SK-N-SH (cell line): ENCODE measurements around the gene SYNE2. TPM values are rescaled to one million over a fixed set of nuclear protein-coding genes. Genes with fewer than 3 reads are reported as not detected.

Source experiments
- CTCF ChIA-PET: fragments of 300-600, 350-600 bp; formaldehyde crosslinking; extraction: SDS; loops from one replicate; lab custom pipeline; 2021; lab: Yijun Ruan, JAX
- POLR2A ChIA-PET: fragments of 350-600 bp; sonication (Branson Sonifier 250); formaldehyde crosslinking; extraction: SDS; loops from one replicate; lab custom pipeline; 2020; ENCODE audit warnings: antibody characterized with exemption, inconsistent platforms; lab: Yijun Ruan, JAX
- DNase-seq: peaks from one replicate; pipeline ENCODE4 v3.0.0; 2012
- H2AFZ ChIP-seq: fragments of 200-600 bp; sonication (generic); 2 replicates; pipeline ENCODE4 v1.8.1; 2016; ENCODE audit warnings: antibody characterized with exemption, mild to moderate bottlenecking, low read depth
- H3F3A ChIP-seq: fragments of 200-600 bp; sonication (generic); replicated peaks from 2 replicates; pipeline ENCODE3; 2016; ENCODE audit warnings: antibody characterized with exemption, mild to moderate bottlenecking; ENCODE audit not compliant: insufficient read depth
- H3K27ac ChIP-seq, 2 experiments: fragments of 200-500 bp in 1 of 2; fragments of 200-600 bp in 1 of 2; sonication (Bioruptor generic) in 1 of 2; sonication (generic), shearing (Covaris generic) in 1 of 2; 2 replicates each; pipeline versions ENCODE4 v1.5.1 to v1.6.1; 2014 to 2016; ENCODE audit warnings: low read depth in 2 of 2, inconsistent platforms in 1 of 2, low read length in 1 of 2, mild to moderate bottlenecking in 1 of 2, mixed read lengths in 1 of 2
- H3K27me3 ChIP-seq: fragments of 200-600 bp; sonication (generic), shearing (Covaris generic); 2 replicates; pipeline ENCODE4 v1.6.1; 2016; ENCODE audit warnings: mixed run types; ENCODE audit not compliant: insufficient read depth
- H3K36me3 ChIP-seq, 2 experiments: fragments of 200-500 bp in 1 of 2; fragments of 200-600 bp in 1 of 2; sonication (Bioruptor generic) in 1 of 2; sonication (generic) in 1 of 2; replicated peaks in 1 of 2; 2 replicates each; pipeline versions ENCODE3 to v1.5.1; 2014 to 2016; ENCODE audit warnings: low read length in 1 of 2, mild to moderate bottlenecking in 1 of 2; ENCODE audit not compliant: insufficient read depth in 2 of 2, control insufficient read depth in 1 of 2
- H3K4me1 ChIP-seq, 2 experiments: fragments of 200-500 bp in 1 of 2; fragments of 200-600 bp in 1 of 2; sonication (Bioruptor generic) in 1 of 2; sonication (generic), shearing (Covaris generic) in 1 of 2; 2 replicates each; pipeline versions ENCODE4 v1.5.1 to v1.6.1; 2014 to 2016; ENCODE audit warnings: low read depth in 1 of 2, low read length in 1 of 2, mixed run types in 1 of 2; ENCODE audit not compliant: insufficient read depth in 2 of 2, control insufficient read depth in 1 of 2
- H3K4me2 ChIP-seq: fragments of 200-600 bp; sonication (generic), shearing (Covaris generic); 2 replicates; pipeline ENCODE4 v1.6.1; 2017; ENCODE audit warnings: mixed run types
- H3K4me3 ChIP-seq, 2 experiments: fragments of 200-500 bp in 1 of 2; fragments of 200-600 bp in 1 of 2; sonication (Bioruptor generic) in 1 of 2; sonication (generic), shearing (Covaris generic) in 1 of 2; 2 replicates each; pipeline versions ENCODE4 v1.5.1 to v1.8.1; 2014 to 2016; ENCODE audit warnings: low read depth in 2 of 2, inconsistent platforms in 1 of 2, low read length in 1 of 2, mild to moderate bottlenecking in 1 of 2, mixed read lengths in 1 of 2, moderate library complexity in 1 of 2
- H3K79me2 ChIP-seq: fragments of 200-600 bp; sonication (generic); 2 replicates; pipeline ENCODE4 v1.8.1; 2017; ENCODE audit warnings: mild to moderate bottlenecking; ENCODE audit not compliant: insufficient read depth
- H3K9ac ChIP-seq: fragments of 200-600 bp; sonication (generic); 2 replicates; pipeline ENCODE4 v1.6.1; 2017; ENCODE audit warnings: mixed run types
- H3K9me2 ChIP-seq: fragments of 200-600 bp; sonication (generic); 2 replicates; pipeline ENCODE4 v1.6.1; 2017; ENCODE audit warnings: mixed run types
- H3K9me3 ChIP-seq: fragments of 200-600 bp; sonication (generic); 2 replicates; pipeline ENCODE4 v1.6.1; 2017; ENCODE audit warnings: mixed run types, mild to moderate bottlenecking, moderate library complexity
- H4K20me1 ChIP-seq: fragments of 200-600 bp; sonication (generic); 2 replicates; pipeline ENCODE4 v1.6.1; 2017; ENCODE audit warnings: mild to moderate bottlenecking, mixed run types; ENCODE audit not compliant: insufficient read depth
- CHD2 ChIP-seq: fragments of 150-350 bp; IDR thresholded peaks from 2 replicates; pipeline ENCODE4 v1.6.1; 2018; ENCODE audit warnings: low read length; ENCODE audit not compliant: partially characterized antibody
- EP300 ChIP-seq, 2 experiments: IDR thresholded peaks; 2 replicates each; pipeline versions ENCODE4 v1.4.0 to v1.6.1; 2012; ENCODE audit warnings: borderline replicate concordance in 1 of 2, low read depth in 1 of 2, low read length in 1 of 2
- EZH2phosphoT487 ChIP-seq: fragments of 200-600 bp; sonication (generic); IDR thresholded peaks from 2 replicates; pipeline ENCODE4 v1.6.1; 2017; ENCODE audit warnings: low read depth, mixed run types, mild to moderate bottlenecking, antibody characterized with exemption, moderate library complexity, borderline replicate concordance
- FOSL2 ChIP-seq: IDR thresholded peaks from 2 replicates; pipeline ENCODE4 v1.4.0; 2012; ENCODE audit warnings: low read depth, mild to moderate bottlenecking, moderate library complexity, borderline replicate concordance
- FOXJ3 ChIP-seq: sonication (generic); formaldehyde crosslinking; IDR thresholded peaks from 2 replicates; pipeline ENCODE4 v1.5.1; 2020; ENCODE audit warnings: mild to moderate bottlenecking, missing genetic modification reagents
- GATA2 ChIP-seq: sonication (generic); formaldehyde crosslinking; IDR thresholded peaks from 2 replicates; pipeline ENCODE4 v1.5.0; 2020; ENCODE audit warnings: mild to moderate bottlenecking, missing genetic modification reagents
- JUND ChIP-seq: IDR thresholded peaks from 2 replicates; pipeline ENCODE4 v1.4.0; 2012
- MEF2A ChIP-seq: IDR thresholded peaks from 2 replicates; pipeline ENCODE4 v1.4.0; 2012; ENCODE audit warnings: low read depth, borderline replicate concordance
- NRF1 ChIP-seq: IDR thresholded peaks from 2 replicates; pipeline ENCODE4 v1.6.1; 2012; ENCODE audit warnings: low read depth, mild to moderate bottlenecking, low read length
- RAD21 ChIP-seq: IDR thresholded peaks from 2 replicates; pipeline ENCODE4 v1.6.1; 2012; ENCODE audit warnings: mild to moderate bottlenecking, low read length
- RCOR1 ChIP-seq: fragments of 150-350 bp; IDR thresholded peaks from 2 replicates; pipeline ENCODE4 v1.6.1; 2017; ENCODE audit warnings: antibody characterized with exemption, low read length
- RFX5 ChIP-seq: IDR thresholded peaks from 2 replicates; pipeline ENCODE4 v1.6.1; 2012; ENCODE audit warnings: mild to moderate bottlenecking, improper control_type of control experiment, low read length
- SIN3A ChIP-seq: IDR thresholded peaks from 2 replicates; pipeline ENCODE4 v1.6.1; 2012; ENCODE audit warnings: low read depth, mild to moderate bottlenecking, low read length, moderate library complexity, borderline replicate concordance
- SMC3 ChIP-seq: IDR thresholded peaks from 2 replicates; pipeline ENCODE4 v1.6.1; 2012; ENCODE audit warnings: low read depth, low read length, improper control_type of control experiment
- TEAD4 ChIP-seq: IDR thresholded peaks from 2 replicates; pipeline ENCODE4 v1.4.0; 2012; ENCODE audit warnings: mild to moderate bottlenecking, borderline replicate concordance; ENCODE audit not compliant: insufficient read depth
- WGBS: methylation state at CpG from one replicate; pipeline ENCODE4 v1.1.6; 2017; ENCODE audit warnings: low lambda C conversion rate; 5-methylcytosine and 5-hydroxymethylcytosine counted together
- polyA plus RNA-seq, 3 experiments: library from polyadenylated mRNA; depleted of rRNA; stranded (reverse); fragments of >200 nt; gene quantifications; 2 replicates each; pipeline ENCODE4 v1.2.3, GENCODE V29; 2012
- TF ChIP-seq, protein P1 (sequence below): fragments of 150-350 bp; IDR thresholded peaks from 2 replicates; pipeline ENCODE4 v1.6.1; 2017; ENCODE audit warnings: antibody characterized with exemption, low read length, low read depth, borderline replicate concordance
- TF ChIP-seq, protein P2 (sequence below): IDR thresholded peaks from 2 replicates; pipeline ENCODE4 v1.4.0; 2012; ENCODE audit warnings: low read depth, borderline replicate concordance
- TF ChIP-seq, protein P3 (sequence below): fragments of 150-350 bp; IDR thresholded peaks from 2 replicates; pipeline ENCODE4 v1.6.1; 2016; ENCODE audit warnings: mild to moderate bottlenecking, low read depth, low read length
- TF ChIP-seq, protein P4 (sequence below): IDR thresholded peaks from 2 replicates; pipeline ENCODE4 v1.4.0; 2012; ENCODE audit warnings: low read depth
- TF ChIP-seq, protein P5 (sequence below): IDR thresholded peaks from 2 replicates; pipeline ENCODE4; 2012

The SYNE2 gene
- polyA plus RNA-seq, 1 of the 3 experiments (the other 2 are of a cell fraction), result 7.1 TPM

DNA sequence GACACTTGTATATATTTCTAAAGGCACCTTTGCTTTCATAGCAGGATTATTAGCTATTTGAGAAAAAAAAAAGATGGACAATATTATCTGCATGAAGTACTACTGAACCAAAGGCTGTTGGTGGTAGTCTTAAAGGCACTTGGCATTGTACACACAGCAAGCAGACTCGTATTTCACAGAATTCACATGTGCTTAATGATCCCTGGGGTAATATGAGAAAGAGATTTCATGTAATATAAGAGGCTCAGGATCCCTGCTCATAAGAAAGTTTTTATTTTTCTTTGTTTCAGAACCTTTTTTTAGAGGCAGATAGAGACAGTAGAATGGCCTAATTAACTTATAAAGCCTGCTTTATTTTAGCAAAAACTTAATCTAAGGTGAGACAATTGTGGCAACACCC, 59.5 kb downstream of the SYNE2 start:
- H4K20me1 ChIP-seq, result no peaks in the 10 kb centered on the region
- no peaks in the 10 kb centered on the region for H3K79me2 ChIP-seq
- no peak overlapping the region for H3K4me3 ChIP-seq
- H3K27ac ChIP-seq, result no peak overlapping the region
- no peaks in the 10 kb centered on the region for H3K9me3 ChIP-seq
- H2AFZ ChIP-seq, result no peak overlapping the region
- TF ChIP-seq, protein P1, sequence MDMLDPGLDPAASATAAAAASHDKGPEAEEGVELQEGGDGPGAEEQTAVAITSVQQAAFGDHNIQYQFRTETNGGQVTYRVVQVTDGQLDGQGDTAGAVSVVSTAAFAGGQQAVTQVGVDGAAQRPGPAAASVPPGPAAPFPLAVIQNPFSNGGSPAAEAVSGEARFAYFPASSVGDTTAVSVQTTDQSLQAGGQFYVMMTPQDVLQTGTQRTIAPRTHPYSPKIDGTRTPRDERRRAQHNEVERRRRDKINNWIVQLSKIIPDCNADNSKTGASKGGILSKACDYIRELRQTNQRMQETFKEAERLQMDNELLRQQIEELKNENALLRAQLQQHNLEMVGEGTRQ, result no peak
- TF ChIP-seq CHD2 (no peak), RAD21 (no peak), RCOR1 (no peak), SMC3 (no peak), FOXJ3 (no peak), RFX5 (no peak), GATA2 (CRISPR knock-in tag) (no peak), NRF1 (no peak), EP300 (IDR thresholded peaks at IDR 0.05; ENCODE audit: borderline replicate concordance in 1 of 2, low read depth in 1 of 2, low read length in 1 of 2) (no peak)
- TF ChIP-seq, protein P2, sequence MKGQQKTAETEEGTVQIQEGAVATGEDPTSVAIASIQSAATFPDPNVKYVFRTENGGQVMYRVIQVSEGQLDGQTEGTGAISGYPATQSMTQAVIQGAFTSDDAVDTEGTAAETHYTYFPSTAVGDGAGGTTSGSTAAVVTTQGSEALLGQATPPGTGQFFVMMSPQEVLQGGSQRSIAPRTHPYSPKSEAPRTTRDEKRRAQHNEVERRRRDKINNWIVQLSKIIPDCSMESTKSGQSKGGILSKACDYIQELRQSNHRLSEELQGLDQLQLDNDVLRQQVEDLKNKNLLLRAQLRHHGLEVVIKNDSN, result no peak
- TF ChIP-seq, protein P3, sequence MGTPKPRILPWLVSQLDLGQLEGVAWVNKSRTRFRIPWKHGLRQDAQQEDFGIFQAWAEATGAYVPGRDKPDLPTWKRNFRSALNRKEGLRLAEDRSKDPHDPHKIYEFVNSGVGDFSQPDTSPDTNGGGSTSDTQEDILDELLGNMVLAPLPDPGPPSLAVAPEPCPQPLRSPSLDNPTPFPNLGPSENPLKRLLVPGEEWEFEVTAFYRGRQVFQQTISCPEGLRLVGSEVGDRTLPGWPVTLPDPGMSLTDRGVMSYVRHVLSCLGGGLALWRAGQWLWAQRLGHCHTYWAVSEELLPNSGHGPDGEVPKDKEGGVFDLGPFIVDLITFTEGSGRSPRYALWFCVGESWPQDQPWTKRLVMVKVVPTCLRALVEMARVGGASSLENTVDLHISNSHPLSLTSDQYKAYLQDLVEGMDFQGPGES, result no peak
- TF ChIP-seq, protein P4, sequence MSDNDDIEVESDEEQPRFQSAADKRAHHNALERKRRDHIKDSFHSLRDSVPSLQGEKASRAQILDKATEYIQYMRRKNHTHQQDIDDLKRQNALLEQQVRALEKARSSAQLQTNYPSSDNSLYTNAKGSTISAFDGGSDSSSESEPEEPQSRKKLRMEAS, result no peak
- peaks cover 11 to 20% of the 10 kb centered on the region in 2 experiments for H3K4me1 ChIP-seq
- 94% methylated on average over 1 of the region's 1 CpG for WGBS
- H3K9me2 ChIP-seq, result no peaks in the 10 kb centered on the region
- DNase-seq, result no peak
- H3F3A ChIP-seq, result no peaks in the 10 kb centered on the region
- H3K9ac ChIP-seq, result no peak overlapping the region
- H3K4me2 ChIP-seq, result no peak overlapping the region
- ChIA-PET CTCF (interaction anchor here (1.5 kb wide), 1 partner anchor 17 kb away, joined by 4 read pairs; no protein-coding TSS in a partner anchor), POLR2A (no interaction called here)
- H3K27me3 ChIP-seq, result no peaks in the 10 kb centered on the region
- H3K36me3 ChIP-seq, result no peaks in the 10 kb centered on the region

DNA sequence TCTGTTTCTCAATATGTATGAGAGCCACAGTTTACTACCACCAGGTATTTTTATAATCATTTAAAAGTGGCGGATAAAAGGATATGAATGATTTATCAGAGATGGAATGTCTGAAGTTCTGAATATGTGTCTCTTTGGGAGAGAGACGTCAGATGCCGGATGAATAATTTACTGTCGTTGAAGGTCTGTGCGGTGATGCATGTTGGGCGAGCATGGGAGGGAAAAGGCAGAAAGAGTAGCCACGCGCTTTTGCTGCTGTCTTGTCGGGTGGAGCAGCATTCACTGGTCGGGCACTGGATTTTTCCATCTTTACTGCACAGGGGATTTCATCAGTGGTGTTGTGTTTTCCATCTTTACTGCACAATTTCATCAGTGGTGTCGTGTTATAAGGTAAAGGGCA, 65.6 kb downstream of the SYNE2 start:
- H4K20me1 ChIP-seq, result no peaks in the 10 kb centered on the region
- no peaks in the 10 kb centered on the region for H3F3A ChIP-seq
- 95% methylated on average over 11 of the region's 11 CpGs for WGBS
- ChIA-PET POLR2A (no interaction called here), CTCF (no interaction called here)
- no peaks in the 10 kb centered on the region for H3K9me3 ChIP-seq
- TF ChIP-seq EZH2phosphoT487 (no peak), SIN3A (no peak), NRF1 (no peak), MEF2A (no peak), SMC3 (no peak), JUND (no peak), RFX5 (no peak), TEAD4 (no peak), FOSL2 (no peak), EP300 (IDR thresholded peaks at IDR 0.05; ENCODE audit: borderline replicate concordance in 1 of 2, low read depth in 1 of 2, low read length in 1 of 2) (no peak)
- TF ChIP-seq, protein P5, sequence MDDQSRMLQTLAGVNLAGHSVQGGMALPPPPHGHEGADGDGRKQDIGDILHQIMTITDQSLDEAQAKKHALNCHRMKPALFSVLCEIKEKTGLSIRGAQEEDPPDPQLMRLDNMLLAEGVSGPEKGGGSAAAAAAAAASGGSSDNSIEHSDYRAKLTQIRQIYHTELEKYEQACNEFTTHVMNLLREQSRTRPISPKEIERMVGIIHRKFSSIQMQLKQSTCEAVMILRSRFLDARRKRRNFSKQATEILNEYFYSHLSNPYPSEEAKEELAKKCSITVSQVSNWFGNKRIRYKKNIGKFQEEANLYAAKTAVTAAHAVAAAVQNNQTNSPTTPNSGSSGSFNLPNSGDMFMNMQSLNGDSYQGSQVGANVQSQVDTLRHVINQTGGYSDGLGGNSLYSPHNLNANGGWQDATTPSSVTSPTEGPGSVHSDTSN, result no peak
- H3K27me3 ChIP-seq, result no peaks in the 10 kb centered on the region
- DNase-seq, result no peak
- no peaks in the 10 kb centered on the region for H3K79me2 ChIP-seq
- H3K4me2 ChIP-seq, result no peak overlapping the region
- H3K27ac ChIP-seq, result no peak overlapping the region
- H2AFZ ChIP-seq, result no peak overlapping the region
- no peaks in the 10 kb centered on the region for H3K4me1 ChIP-seq
- no peak overlapping the region for H3K4me3 ChIP-seq
- H3K9me2 ChIP-seq, result no peaks in the 10 kb centered on the region
- no peaks in the 10 kb centered on the region for H3K36me3 ChIP-seq
- H3K9ac ChIP-seq, result no peak overlapping the region
